GM23338 (cell line): ENCODE results near the gene MRPL23. TPM values are rescaled to one million over a fixed set of nuclear protein-coding genes. Genes with fewer than 3 reads are reported as not detected.

Source experiments
- ATAC-seq: fragments of 200-7000 bp; cut with Tn5 transposase; 3 replicates; pipeline ENCODE4 v1.9.1; 2020
- DNase-seq: peaks from one replicate; pipeline ENCODE4 v3.0.0-alpha.2; 2015; ENCODE audit warnings: low spot score
- H2AFZ ChIP-seq: fragments of 200-600 bp; sonication (generic); 2 replicates; pipeline ENCODE4 v1.8.0; 2016; ENCODE audit warnings: antibody characterized with exemption, mild to moderate bottlenecking, moderate library complexity
- H3F3A ChIP-seq: fragments of 200-600 bp; sonication (generic); replicated peaks from 2 replicates; pipeline ENCODE4 v1.8.0; 2017; ENCODE audit warnings: antibody characterized with exemption, mixed run types, low read depth
- H3K27ac ChIP-seq: fragments of 200-600 bp; sonication (generic); 2 replicates; pipeline ENCODE4 v1.6.1; 2016; ENCODE audit warnings: low read depth
- H3K27me3 ChIP-seq: fragments of 200-600 bp; sonication (generic); 2 replicates; pipeline ENCODE4 v1.8.0; 2016; ENCODE audit warnings: mild to moderate bottlenecking, mixed run types, moderate library complexity; ENCODE audit not compliant: insufficient read depth
- H3K36me3 ChIP-seq: fragments of 200-600 bp; sonication (generic); 2 replicates; pipeline ENCODE4 v1.8.0; 2016; ENCODE audit warnings: mild to moderate bottlenecking; ENCODE audit not compliant: insufficient read depth
- H3K4me1 ChIP-seq: fragments of 200-600 bp; sonication (generic); 2 replicates; pipeline ENCODE4 v1.8.0; 2016; ENCODE audit warnings: mild to moderate bottlenecking, moderate library complexity; ENCODE audit not compliant: insufficient read depth
- H3K4me2 ChIP-seq: fragments of 200-600 bp; sonication (generic); 2 replicates; pipeline ENCODE4 v1.7.1; 2017; ENCODE audit warnings: mixed run types
- H3K4me3 ChIP-seq: fragments of 200-600 bp; sonication (generic); 2 replicates; pipeline ENCODE4 v1.6.1; 2016; ENCODE audit warnings: mixed run types
- H3K79me2 ChIP-seq: fragments of 200-600 bp; sonication (generic); replicated peaks from 2 replicates; pipeline ENCODE4 v1.8.0; 2017; ENCODE audit warnings: mild to moderate bottlenecking; ENCODE audit not compliant: insufficient read depth
- H3K9me2 ChIP-seq: fragments of 200-600 bp; sonication (generic); 2 replicates; pipeline ENCODE4 v1.8.0; 2017; ENCODE audit not compliant: insufficient read depth
- H4K20me1 ChIP-seq: fragments of 200-600 bp; sonication (generic); replicated peaks from 2 replicates; pipeline ENCODE4 v1.8.0; 2017; ENCODE audit warnings: mild to moderate bottlenecking; ENCODE audit not compliant: insufficient read depth
- H3K27ac Mint-ChIP-seq: 2 replicates; pipeline ENCODE4 v1.8.0; 2020; ENCODE audit warnings: inconsistent platforms, mild to moderate bottlenecking, moderate library complexity, mixed read lengths
- H3K27me3 Mint-ChIP-seq: 3 replicates; pipeline ENCODE4 v1.8.0; 2022; ENCODE audit warnings: low read depth, mild to moderate bottlenecking, moderate library complexity, mixed read lengths, inconsistent platforms; ENCODE audit not compliant: insufficient read depth, poor library complexity
- H3K36me3 Mint-ChIP-seq: 3 replicates; pipeline ENCODE4 v1.8.0; 2021; ENCODE audit warnings: low read depth, mild to moderate bottlenecking, inconsistent platforms, moderate library complexity, mixed read lengths
- H3K4me1 Mint-ChIP-seq: 3 replicates; pipeline ENCODE4 v1.8.0; 2020; ENCODE audit warnings: mild to moderate bottlenecking, inconsistent platforms, mixed read lengths
- H3K4me3 Mint-ChIP-seq: 3 replicates; pipeline ENCODE4 v1.8.0; 2021; ENCODE audit warnings: moderate library complexity, mild to moderate bottlenecking, inconsistent platforms, mixed read lengths
- H3K9me3 Mint-ChIP-seq: 3 replicates; pipeline ENCODE4 v1.8.0; 2020; ENCODE audit warnings: moderate library complexity, mild to moderate bottlenecking, inconsistent platforms, mixed read lengths
- CREB1 ChIP-seq: fragments of 250-450 bp; sonication (Bioruptor Pico); IDR thresholded peaks from 2 replicates; pipeline ENCODE4 v1.5.0; 2020; ENCODE audit warnings: low read depth, mild to moderate bottlenecking, moderate library complexity
- CTCF ChIP-seq, 2 experiments: fragments of 200-600 bp in 1 of 2; sonication (generic) in 1 of 2; conservative IDR thresholded peaks; 2 replicates each; pipeline versions ENCODE4 v1.5.1 to v1.6.1; 2016 to 2017; ENCODE audit warnings: antibody characterized with exemption in 2 of 2, low read depth in 2 of 2, mild to moderate bottlenecking in 2 of 2, moderate library complexity in 1 of 2
- EZH2 ChIP-seq: fragments of 200-600 bp; sonication (generic); IDR thresholded peaks from one replicate; pipeline ENCODE4 v1.8.0; 2017; ENCODE audit warnings: antibody characterized with exemption, mild to moderate bottlenecking, low read depth; ENCODE audit not compliant: unreplicated experiment
- EZH2phosphoT487 ChIP-seq: fragments of 200-600 bp; sonication (generic); IDR thresholded peaks from one replicate; pipeline ENCODE4 v1.8.1; 2018; ENCODE audit warnings: antibody characterized with exemption; ENCODE audit not compliant: unreplicated experiment
- JUNB ChIP-seq: IDR thresholded peaks from one replicate; pipeline ENCODE4 v1.6.1; 2016; ENCODE audit warnings: antibody characterized with exemption; ENCODE audit not compliant: unreplicated experiment
- NANOG ChIP-seq: IDR thresholded peaks from 2 replicates; pipeline ENCODE4 v1.6.1; 2016; ENCODE audit warnings: antibody characterized with exemption, borderline replicate concordance
- POLR2AphosphoS5 ChIP-seq: IDR thresholded peaks from 2 replicates; pipeline ENCODE4 v1.6.1; 2016; ENCODE audit warnings: antibody characterized with exemption, low read depth
- STAT1 ChIP-seq: IDR thresholded peaks from one replicate; pipeline ENCODE4 v1.6.1; 2016; ENCODE audit warnings: antibody characterized with exemption; ENCODE audit not compliant: unreplicated experiment
- ZNF114 ChIP-seq: fragments of 250-450 bp; sonication (Bioruptor Pico); IDR thresholded peaks from 2 replicates; pipeline ENCODE4 v1.5.0; 2020; ENCODE audit warnings: mild to moderate bottlenecking, moderate library complexity
- ZNF331 ChIP-seq: fragments of 250-450 bp; sonication (Bioruptor Pico); IDR thresholded peaks from 2 replicates; pipeline ENCODE4 v1.5.0; 2020; ENCODE audit warnings: low read depth, mild to moderate bottlenecking, moderate library complexity
- polyA plus RNA-seq: library from polyadenylated mRNA; unstranded; fragments of >200 nt; fragmentation: Nextera tagmentation; extraction: Ambion mirVana; gene quantifications from 2 replicates; pipeline ENCODE4 v1.2.1, GENCODE V29; 2016
- total RNA-seq: library from RNA; depleted of rRNA; stranded (reverse); fragments of >200 nt; shearing (Covaris generic); gene quantifications from 2 replicates; pipeline ENCODE4 v1.2.3, GENCODE V29; 2014
- TF ChIP-seq, protein P1 (sequence below): fragments of 250-450 bp; sonication (Bioruptor Pico); IDR thresholded peaks from 2 replicates; pipeline ENCODE4 v1.5.0; 2020; ENCODE audit warnings: mild to moderate bottlenecking, moderate library complexity
- TF ChIP-seq, protein P2 (sequence below): IDR thresholded peaks from 2 replicates; pipeline ENCODE4 v1.6.1; 2016; ENCODE audit warnings: antibody characterized with exemption
- TF ChIP-seq, protein P3 (sequence below): IDR thresholded peaks from one replicate; pipeline ENCODE4 v1.6.1; 2018; ENCODE audit warnings: antibody characterized with exemption; ENCODE audit not compliant: unreplicated experiment

Gene MRPL23
- total and polyA plus RNA-seq, 2 experiments from 2014 or later, result 84.7 to 91.5 TPM

- Histone ChIP-seq H3K27ac (no peak overlapping the region), H3F3A (no peaks in the 10 kb centered on the region), H4K20me1 (no peaks in the 10 kb centered on the region), H3K4me3 (no peak overlapping the region), H3K9me2 (no peaks in the 10 kb centered on the region), H2AFZ (no peak overlapping the region), H3K4me2 (no peak overlapping the region), H3K79me2 (no peaks in the 10 kb centered on the region), H3K27me3 (no peaks in the 10 kb centered on the region), H3K4me1 (no peaks in the 10 kb centered on the region), H3K36me3 (no peaks in the 10 kb centered on the region)
- DNase-seq (no peak), ATAC-seq (no peak)
- no peak overlapping the region for H3K4me3 Mint-ChIP-seq
- TF ChIP-seq EZH2, result no peak
- no peak for TF ChIP-seq CREB1 (CRISPR knock-in tag)
- TF ChIP-seq, protein P1, sequence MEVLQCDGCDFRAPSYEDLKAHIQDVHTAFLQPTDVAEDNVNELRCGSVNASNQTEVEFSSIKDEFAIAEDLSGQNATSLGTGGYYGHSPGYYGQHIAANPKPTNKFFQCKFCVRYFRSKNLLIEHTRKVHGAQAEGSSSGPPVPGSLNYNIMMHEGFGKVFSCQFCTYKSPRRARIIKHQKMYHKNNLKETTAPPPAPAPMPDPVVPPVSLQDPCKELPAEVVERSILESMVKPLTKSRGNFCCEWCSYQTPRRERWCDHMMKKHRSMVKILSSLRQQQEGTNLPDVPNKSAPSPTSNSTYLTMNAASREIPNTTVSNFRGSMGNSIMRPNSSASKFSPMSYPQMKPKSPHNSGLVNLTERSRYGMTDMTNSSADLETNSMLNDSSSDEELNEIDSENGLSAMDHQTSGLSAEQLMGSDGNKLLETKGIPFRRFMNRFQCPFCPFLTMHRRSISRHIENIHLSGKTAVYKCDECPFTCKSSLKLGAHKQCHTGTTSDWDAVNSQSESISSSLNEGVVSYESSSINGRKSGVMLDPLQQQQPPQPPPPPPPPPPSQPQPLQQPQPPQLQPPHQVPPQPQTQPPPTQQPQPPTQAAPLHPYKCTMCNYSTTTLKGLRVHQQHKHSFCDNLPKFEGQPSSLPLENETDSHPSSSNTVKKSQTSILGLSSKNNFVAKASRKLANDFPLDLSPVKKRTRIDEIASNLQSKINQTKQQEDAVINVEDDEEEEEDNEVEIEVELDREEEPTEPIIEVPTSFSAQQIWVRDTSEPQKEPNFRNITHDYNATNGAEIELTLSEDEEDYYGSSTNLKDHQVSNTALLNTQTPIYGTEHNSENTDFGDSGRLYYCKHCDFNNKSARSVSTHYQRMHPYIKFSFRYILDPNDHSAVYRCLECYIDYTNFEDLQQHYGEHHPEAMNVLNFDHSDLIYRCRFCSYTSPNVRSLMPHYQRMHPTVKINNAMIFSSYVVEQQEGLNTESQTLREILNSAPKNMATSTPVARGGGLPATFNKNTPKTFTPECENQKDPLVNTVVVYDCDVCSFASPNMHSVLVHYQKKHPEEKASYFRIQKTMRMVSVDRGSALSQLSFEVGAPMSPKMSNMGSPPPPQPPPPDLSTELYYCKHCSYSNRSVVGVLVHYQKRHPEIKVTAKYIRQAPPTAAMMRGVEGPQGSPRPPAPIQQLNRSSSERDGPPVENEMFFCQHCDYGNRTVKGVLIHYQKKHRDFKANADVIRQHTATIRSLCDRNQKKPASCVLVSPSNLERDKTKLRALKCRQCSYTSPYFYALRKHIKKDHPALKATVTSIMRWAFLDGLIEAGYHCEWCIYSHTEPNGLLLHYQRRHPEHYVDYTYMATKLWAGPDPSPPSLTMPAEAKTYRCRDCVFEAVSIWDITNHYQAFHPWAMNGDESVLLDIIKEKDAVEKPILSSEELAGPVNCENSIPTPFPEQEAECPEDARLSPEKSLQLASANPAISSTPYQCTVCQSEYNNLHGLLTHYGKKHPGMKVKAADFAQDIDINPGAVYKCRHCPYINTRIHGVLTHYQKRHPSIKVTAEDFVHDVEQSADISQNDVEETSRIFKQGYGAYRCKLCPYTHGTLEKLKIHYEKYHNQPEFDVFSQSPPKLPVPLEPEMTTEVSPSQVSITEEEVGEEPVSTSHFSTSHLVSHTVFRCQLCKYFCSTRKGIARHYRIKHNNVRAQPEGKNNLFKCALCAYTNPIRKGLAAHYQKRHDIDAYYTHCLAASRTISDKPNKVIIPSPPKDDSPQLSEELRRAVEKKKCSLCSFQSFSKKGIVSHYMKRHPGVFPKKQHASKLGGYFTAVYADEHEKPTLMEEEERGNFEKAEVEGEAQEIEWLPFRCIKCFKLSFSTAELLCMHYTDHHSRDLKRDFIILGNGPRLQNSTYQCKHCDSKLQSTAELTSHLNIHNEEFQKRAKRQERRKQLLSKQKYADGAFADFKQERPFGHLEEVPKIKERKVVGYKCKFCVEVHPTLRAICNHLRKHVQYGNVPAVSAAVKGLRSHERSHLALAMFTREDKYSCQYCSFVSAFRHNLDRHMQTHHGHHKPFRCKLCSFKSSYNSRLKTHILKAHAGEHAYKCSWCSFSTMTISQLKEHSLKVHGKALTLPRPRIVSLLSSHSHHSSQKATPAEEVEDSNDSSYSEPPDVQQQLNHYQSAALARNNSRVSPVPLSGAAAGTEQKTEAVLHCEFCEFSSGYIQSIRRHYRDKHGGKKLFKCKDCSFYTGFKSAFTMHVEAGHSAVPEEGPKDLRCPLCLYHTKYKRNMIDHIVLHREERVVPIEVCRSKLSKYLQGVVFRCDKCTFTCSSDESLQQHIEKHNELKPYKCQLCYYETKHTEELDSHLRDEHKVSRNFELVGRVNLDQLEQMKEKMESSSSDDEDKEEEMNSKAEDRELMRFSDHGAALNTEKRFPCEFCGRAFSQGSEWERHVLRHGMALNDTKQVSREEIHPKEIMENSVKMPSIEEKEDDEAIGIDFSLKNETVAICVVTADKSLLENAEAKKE (CRISPR knock-in tag), result no peak
- TF ChIP-seq EZH2phosphoT487, result no peak
- TF ChIP-seq NANOG, result no peak
- TF ChIP-seq CTCF (conservative IDR thresholded peaks at IDR 0.05; ENCODE audit: low read depth in 2 of 2), result no peak
- TF ChIP-seq JUNB, result no peak
- TF ChIP-seq, protein P2, sequence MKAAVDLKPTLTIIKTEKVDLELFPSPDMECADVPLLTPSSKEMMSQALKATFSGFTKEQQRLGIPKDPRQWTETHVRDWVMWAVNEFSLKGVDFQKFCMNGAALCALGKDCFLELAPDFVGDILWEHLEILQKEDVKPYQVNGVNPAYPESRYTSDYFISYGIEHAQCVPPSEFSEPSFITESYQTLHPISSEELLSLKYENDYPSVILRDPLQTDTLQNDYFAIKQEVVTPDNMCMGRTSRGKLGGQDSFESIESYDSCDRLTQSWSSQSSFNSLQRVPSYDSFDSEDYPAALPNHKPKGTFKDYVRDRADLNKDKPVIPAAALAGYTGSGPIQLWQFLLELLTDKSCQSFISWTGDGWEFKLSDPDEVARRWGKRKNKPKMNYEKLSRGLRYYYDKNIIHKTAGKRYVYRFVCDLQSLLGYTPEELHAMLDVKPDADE, result no peak
- TF ChIP-seq, protein P3, sequence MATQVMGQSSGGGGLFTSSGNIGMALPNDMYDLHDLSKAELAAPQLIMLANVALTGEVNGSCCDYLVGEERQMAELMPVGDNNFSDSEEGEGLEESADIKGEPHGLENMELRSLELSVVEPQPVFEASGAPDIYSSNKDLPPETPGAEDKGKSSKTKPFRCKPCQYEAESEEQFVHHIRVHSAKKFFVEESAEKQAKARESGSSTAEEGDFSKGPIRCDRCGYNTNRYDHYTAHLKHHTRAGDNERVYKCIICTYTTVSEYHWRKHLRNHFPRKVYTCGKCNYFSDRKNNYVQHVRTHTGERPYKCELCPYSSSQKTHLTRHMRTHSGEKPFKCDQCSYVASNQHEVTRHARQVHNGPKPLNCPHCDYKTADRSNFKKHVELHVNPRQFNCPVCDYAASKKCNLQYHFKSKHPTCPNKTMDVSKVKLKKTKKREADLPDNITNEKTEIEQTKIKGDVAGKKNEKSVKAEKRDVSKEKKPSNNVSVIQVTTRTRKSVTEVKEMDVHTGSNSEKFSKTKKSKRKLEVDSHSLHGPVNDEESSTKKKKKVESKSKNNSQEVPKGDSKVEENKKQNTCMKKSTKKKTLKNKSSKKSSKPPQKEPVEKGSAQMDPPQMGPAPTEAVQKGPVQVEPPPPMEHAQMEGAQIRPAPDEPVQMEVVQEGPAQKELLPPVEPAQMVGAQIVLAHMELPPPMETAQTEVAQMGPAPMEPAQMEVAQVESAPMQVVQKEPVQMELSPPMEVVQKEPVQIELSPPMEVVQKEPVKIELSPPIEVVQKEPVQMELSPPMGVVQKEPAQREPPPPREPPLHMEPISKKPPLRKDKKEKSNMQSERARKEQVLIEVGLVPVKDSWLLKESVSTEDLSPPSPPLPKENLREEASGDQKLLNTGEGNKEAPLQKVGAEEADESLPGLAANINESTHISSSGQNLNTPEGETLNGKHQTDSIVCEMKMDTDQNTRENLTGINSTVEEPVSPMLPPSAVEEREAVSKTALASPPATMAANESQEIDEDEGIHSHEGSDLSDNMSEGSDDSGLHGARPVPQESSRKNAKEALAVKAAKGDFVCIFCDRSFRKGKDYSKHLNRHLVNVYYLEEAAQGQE, result no peak
- no peak for TF ChIP-seq ZNF114 (CRISPR knock-in tag)
- no peak for TF ChIP-seq POLR2AphosphoS5
- TF ChIP-seq STAT1, result no peak
- TF ChIP-seq ZNF331, result no peak
- H3K9me3 Mint-ChIP-seq, result no peaks in the 10 kb centered on the region
- H3K4me1 Mint-ChIP-seq, result no peaks in the 10 kb centered on the region
- H3K36me3 Mint-ChIP-seq, result no peaks in the 10 kb centered on the region
- H3K27me3 Mint-ChIP-seq, result no peaks in the 10 kb centered on the region
- H3K27ac Mint-ChIP-seq, result no peak overlapping the region
Observed at GRCh38 chr11:1920128-1920908, 26.8 kb upstream of the MRPL23 start.
